ENCODE results near the gene APMAP. TPM values are rescaled to one million over a fixed set of nuclear protein-coding genes. Genes with fewer than 3 reads are reported as not detected.

The APMAP gene
- total RNA-seq, 1 donor from 2014 or later = 81.3 TPM

DNA sequence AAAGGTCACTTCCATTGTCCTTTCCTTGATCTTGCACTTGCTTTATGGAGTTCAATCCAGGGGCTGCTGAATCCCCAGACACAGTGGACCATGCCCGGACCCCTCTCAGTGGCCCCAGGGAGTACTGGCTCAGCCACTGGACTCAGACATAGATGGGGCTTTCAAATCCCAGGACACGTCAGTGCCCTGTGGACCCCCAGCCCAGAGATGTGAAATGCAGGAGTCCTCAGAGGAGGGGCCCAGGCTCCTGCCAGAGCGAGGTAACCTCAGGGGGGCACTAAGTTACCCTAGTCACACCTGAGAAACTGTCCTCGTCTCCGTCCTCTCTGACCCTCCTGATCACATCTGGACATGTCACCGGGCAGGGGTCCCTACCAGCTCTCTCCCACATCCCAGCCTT, 18.7 kb upstream of the APMAP start:
- H3K4me3 Mint-ChIP-seq (ENCODE audit: low read depth) = no peak overlapping the region
- peaks cover 14% of the 10 kb centered on the region for H3K27me3 Mint-ChIP-seq
- no peak overlapping the region for H3K27ac Mint-ChIP-seq
- no peaks in the 10 kb centered on the region for H3K4me1 Mint-ChIP-seq (ENCODE audit: low read depth)
- DNase-seq (ENCODE audit: low spot score, unreplicated experiment) = no peak
- no peaks in the 10 kb centered on the region for H3K9me3 Mint-ChIP-seq (ENCODE audit: low read depth)
- TF ChIP-seq, protein P1, sequence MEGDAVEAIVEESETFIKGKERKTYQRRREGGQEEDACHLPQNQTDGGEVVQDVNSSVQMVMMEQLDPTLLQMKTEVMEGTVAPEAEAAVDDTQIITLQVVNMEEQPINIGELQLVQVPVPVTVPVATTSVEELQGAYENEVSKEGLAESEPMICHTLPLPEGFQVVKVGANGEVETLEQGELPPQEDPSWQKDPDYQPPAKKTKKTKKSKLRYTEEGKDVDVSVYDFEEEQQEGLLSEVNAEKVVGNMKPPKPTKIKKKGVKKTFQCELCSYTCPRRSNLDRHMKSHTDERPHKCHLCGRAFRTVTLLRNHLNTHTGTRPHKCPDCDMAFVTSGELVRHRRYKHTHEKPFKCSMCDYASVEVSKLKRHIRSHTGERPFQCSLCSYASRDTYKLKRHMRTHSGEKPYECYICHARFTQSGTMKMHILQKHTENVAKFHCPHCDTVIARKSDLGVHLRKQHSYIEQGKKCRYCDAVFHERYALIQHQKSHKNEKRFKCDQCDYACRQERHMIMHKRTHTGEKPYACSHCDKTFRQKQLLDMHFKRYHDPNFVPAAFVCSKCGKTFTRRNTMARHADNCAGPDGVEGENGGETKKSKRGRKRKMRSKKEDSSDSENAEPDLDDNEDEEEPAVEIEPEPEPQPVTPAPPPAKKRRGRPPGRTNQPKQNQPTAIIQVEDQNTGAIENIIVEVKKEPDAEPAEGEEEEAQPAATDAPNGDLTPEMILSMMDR (IDR thresholded peaks at IDR 0.05; ENCODE audit: unreplicated experiment) = no peak
- H3K36me3 Mint-ChIP-seq (ENCODE audit: insufficient read depth) = no peaks in the 10 kb centered on the region

DNA sequence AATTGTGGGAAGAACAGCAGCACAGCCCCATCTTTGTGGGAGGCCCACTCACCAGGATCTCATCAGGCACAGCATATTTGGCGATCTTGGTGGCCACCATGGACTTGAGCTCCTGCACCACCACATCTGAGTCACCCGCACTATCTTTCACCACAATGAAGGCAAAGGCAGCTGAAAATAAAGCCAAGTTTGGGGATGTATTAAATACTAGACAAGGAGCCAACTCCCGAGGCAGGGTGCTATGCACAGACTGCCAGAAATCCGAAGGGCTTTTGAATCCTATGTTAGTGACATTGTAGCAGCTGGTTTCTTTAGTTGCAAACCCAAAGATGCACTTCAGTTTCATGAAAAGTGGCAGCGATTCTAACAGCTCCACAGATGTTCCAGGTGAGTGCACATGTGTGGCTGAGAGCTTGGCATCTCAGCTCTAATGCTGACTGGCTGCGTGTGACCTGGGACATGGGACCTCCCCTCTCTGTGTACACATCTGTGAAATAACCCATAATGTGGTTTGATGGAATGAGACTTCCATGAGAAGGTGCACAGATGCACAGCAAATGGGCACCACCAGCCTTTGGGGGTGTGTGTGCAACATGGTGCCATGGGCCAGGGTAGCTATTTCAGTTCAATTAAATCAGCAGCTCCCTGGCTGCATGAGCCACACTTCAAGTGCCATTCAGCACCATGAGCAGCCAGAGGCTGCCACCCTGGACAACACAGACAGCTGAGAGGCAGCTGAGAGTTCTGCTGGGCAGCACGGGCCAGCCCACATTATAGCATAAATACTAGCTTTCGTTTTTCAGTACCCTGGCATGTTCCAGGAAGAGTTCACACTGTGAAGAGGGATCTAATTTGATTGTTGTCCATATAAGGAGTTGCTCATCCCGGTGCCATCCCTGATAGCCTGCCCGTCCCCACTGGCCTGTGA, 16.9 kb upstream of the APMAP start:
- TF ChIP-seq, protein P1 (IDR thresholded peaks at IDR 0.05; ENCODE audit: unreplicated experiment) = no peak

DNA sequence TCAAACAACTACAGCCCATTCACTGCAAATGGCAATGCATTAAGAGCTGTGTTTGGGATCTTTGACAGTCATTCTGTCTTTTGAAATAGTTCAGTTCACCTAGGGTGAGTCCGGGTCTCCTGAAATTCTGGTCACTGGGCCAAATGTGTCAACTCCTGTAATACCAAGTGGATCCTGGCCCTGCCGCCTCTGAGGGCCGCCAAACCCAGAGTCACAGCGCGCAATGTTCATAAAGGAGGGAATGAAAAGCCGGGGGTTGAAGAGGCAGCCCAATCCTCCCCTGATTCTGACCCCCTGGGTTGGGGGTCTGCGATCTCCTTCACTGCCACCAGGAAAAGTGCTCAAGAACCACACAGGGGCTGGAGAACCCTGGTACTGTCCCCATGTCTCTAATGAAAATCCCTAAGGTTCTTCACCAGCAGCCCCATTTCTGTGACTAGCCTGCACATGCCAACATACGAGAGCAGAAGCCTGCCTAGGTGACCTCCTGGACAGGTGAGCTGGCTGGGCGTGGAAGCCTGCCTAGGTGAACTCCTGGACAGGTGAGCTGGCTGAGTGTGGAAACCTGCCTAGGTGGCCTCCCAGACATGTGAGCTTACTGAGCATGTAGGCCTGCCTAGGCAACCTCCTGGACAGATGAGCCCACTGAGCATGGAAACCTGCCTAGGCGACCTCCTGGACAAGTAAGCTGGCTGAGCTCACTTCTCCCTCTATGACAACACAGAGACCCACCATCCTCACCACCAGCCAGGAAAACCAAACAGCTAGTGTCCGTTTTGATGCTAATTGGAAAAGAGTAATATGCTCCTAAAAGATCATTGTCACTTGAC, 16.1 kb upstream of the APMAP start:
- Mint-ChIP-seq H3K36me3 (ENCODE audit: insufficient read depth) (no peaks in the 10 kb centered on the region), H3K4me1 (ENCODE audit: low read depth) (no peaks in the 10 kb centered on the region), H3K27me3 (peaks cover 11% of the 10 kb centered on the region), H3K27ac (no peak overlapping the region), H3K9me3 (ENCODE audit: low read depth) (no peaks in the 10 kb centered on the region), H3K4me3 (ENCODE audit: low read depth) (no peak overlapping the region)
- DNase-seq (ENCODE audit: low spot score, unreplicated experiment) = no peak
- TF ChIP-seq, protein P1 (IDR thresholded peaks at IDR 0.05; ENCODE audit: unreplicated experiment) = no peak

More for the DNA sequence above, 16.9 kb upstream of the APMAP start:
- H3K27ac Mint-ChIP-seq = no peak overlapping the region
- H3K27me3 Mint-ChIP-seq = peaks cover 14% of the 10 kb centered on the region
- no peak for DNase-seq (ENCODE audit: low spot score, unreplicated experiment)
- H3K4me1 Mint-ChIP-seq (ENCODE audit: low read depth) = no peaks in the 10 kb centered on the region
- H3K4me3 Mint-ChIP-seq (ENCODE audit: low read depth) = no peak overlapping the region
- H3K36me3 Mint-ChIP-seq (ENCODE audit: insufficient read depth) = no peaks in the 10 kb centered on the region
- no peaks in the 10 kb centered on the region for H3K9me3 Mint-ChIP-seq (ENCODE audit: low read depth)

DNA sequence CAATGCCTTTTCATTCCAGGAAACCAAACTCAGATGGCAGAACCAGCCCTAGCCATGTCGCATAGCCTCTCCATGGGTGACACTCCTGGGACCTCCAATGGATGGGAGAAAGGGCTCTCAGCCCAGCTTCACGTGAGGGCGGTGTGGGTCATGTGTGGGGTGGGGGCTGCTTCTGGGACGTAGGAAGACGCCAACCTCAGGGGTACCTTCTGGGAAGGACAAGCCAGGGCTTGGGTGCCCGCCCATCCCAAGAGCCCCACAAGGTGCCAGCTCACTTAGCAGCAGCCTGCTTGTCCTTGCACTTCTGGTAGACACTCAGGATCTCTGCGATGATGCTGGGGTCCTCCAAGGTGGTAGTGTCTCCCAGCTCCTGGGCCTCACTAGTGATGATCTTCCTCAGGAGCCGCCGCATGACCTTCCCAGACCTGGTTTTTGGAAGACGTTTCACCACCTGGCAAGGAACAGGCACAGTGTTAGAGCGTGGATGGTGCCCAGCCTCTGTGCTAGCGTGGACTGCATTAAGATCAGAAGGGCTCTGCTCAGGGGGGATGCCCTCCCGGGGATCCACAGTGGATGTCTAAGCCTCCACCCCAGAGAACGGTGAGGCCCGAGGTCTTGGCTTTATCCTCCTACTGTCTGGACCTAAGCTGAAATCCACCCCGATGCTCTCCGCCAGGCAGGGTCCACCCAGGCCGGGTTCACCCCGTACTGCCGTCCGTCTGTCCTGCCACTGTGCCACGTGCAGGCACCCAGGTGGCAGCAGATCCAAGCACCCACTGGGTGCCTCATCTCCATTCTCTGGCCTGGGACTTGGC, 15.1 kb upstream of the APMAP start:
- H3K36me3 Mint-ChIP-seq (ENCODE audit: insufficient read depth) = no peaks in the 10 kb centered on the region
- no peaks in the 10 kb centered on the region for H3K4me1 Mint-ChIP-seq (ENCODE audit: low read depth)
- H3K27me3 Mint-ChIP-seq = peaks cover 15% of the 10 kb centered on the region
- H3K27ac Mint-ChIP-seq = no peak overlapping the region
- no peak overlapping the region for H3K4me3 Mint-ChIP-seq (ENCODE audit: low read depth)
- no peak for DNase-seq (ENCODE audit: low spot score, unreplicated experiment)
- peaks cover 4% of the 10 kb centered on the region for H3K9me3 Mint-ChIP-seq (ENCODE audit: low read depth)
- TF ChIP-seq, protein P1 (IDR thresholded peaks at IDR 0.05; ENCODE audit: unreplicated experiment) = no peak
